Measurements from ENCODE around the gene CLEC4F. TPM values are rescaled to one million over a fixed set of nuclear protein-coding genes. Genes with fewer than 3 reads are reported as not detected.

CLEC4F gene
- not detected in 2 replicates for total RNA-seq

GRCh38 chr2:70820499-70820898 is at the start of gene CLEC4F:
Gene CLEC4F (minus strand): TSS chr2:70820599. CDS start chr2:70820523, 76 bp downstream.

GRCh38 chr2:70835643-70836042 is 15.2 kb upstream of the CLEC4F start, which contains the start of gene CD207:
Gene CD207 (minus strand): TSS chr2:70835816. CDS start chr2:70835776, 40 bp downstream.

GRCh38 chr2:70790136-70790828 is 30.1 kb downstream of the CLEC4F start, which contains the start of gene FIGLA:
Gene FIGLA (minus strand): TSS chr2:70790643. CDS start chr2:70790638, 5 bp downstream.

GRCh38 chr2:70767699-70768589 is 52.5 kb downstream of the CLEC4F start, which contains the start of gene ADD2:
Gene ADD2 (minus strand): TSS chr2:70768200. CDS start chr2:70706408, 61,792 bp downstream.

Other genes with a start within 250 kb of the CLEC4F start
- gene ADD2, start 52.4 kb downstream of the CLEC4F start, total RNA-seq = 0.04 and 0.08 TPM in 2 replicates
- gene FIGLA, start 30.0 kb downstream of the CLEC4F start, total RNA-seq = not detected in 2 replicates
- gene CD207, start 15.2 kb upstream of the CLEC4F start, total RNA-seq = not detected in 2 replicates
- gene VAX2, start 80.0 kb upstream of the CLEC4F start, total RNA-seq = not detected in 2 replicates
- gene ATP6V1B1, start 115.3 kb upstream of the CLEC4F start, total RNA-seq = not detected in 2 replicates
- 0.27 TPM in 1 of 2 replicates, not detected in the other for gene ANKRD53, start 158.0 kb upstream of the CLEC4F start, total RNA-seq
- 20.1 and 32.2 TPM in 2 replicates for gene TEX261, start 174.3 kb upstream of the CLEC4F start, total RNA-seq
- 35.9 and 58.8 TPM in 2 replicates for gene NAGK, start 248.0 kb upstream of the CLEC4F start, total RNA-seq

All from hair follicular keratinocyte (primary cell).